GM21423 (cell line): Measurements from ENCODE around the gene CACNA1S.

Experiments
- ATAC-seq: cut with Tn5 transposase; IDR thresholded peaks from one replicate; pipeline ENCODE4 v1.9.1; 2021; ENCODE audit warnings: mild to moderate bottlenecking, moderate library complexity; ENCODE audit not compliant: unreplicated experiment

Gene CACNA1S

GRCh38 chr1:201039876-201040275 is 72.3 kb downstream of the CACNA1S start:
- no peak for ATAC-seq

GRCh38 chr1:201039418-201039817 is 72.8 kb downstream of the CACNA1S start:
- ATAC-seq: no peak

- ATAC-seq: no peak
Observed at GRCh38 chr1:201038186-201038876, 73.9 kb downstream of the CACNA1S start.

- no peak for ATAC-seq
Observed at GRCh38 chr1:201036188-201036842, 75.9 kb downstream of the CACNA1S start.

- no peak for ATAC-seq
Observed at GRCh38 chr1:201034671-201035070, 77.6 kb downstream of the CACNA1S start.

- ATAC-seq: no peak
Observed at GRCh38 chr1:201032408-201032807, 79.8 kb downstream of the CACNA1S start.

- no peak for ATAC-seq
Observed at GRCh38 chr1:201028461-201028889, 83.8 kb downstream of the CACNA1S start.

GRCh38 chr1:201026836-201027235 is 85.4 kb downstream of the CACNA1S start:
- no peak for ATAC-seq

- ATAC-seq: no peak
Observed at GRCh38 chr1:201026234-201026633, 86.0 kb downstream of the CACNA1S start.

- ATAC-seq: no peak
Observed at GRCh38 chr1:201025571-201026002, 86.6 kb downstream of the CACNA1S start.

GRCh38 chr1:201024625-201024998 is 87.6 kb downstream of the CACNA1S start:
- ATAC-seq: no peak

- no peak for ATAC-seq
Observed at GRCh38 chr1:201023920-201024624, 88.2 kb downstream of the CACNA1S start.

- ATAC-seq: peak; percentile 60
Observed at GRCh38 chr1:201023517-201023902, 88.7 kb downstream of the CACNA1S start, which contains the start of gene KIF21B. KIF21B (minus strand) TSS chr1:201023714; CDS start chr1:201023383, 331 bp downstream.

- no peak for ATAC-seq
Observed at GRCh38 chr1:201022820-201023516, 89.3 kb downstream of the CACNA1S start.

- ATAC-seq: no peak
Observed at GRCh38 chr1:201022493-201022819, 89.8 kb downstream of the CACNA1S start.

- no peak for ATAC-seq
Observed at GRCh38 chr1:201021630-201022492, 90.4 kb downstream of the CACNA1S start.

GRCh38 chr1:201020721-201021629 is 91.3 kb downstream of the CACNA1S start:
- no peak for ATAC-seq

- no peak for ATAC-seq
Observed at GRCh38 chr1:201020040-201020591, 92.1 kb downstream of the CACNA1S start.
